ENCODE measurements around the gene UBA1. TPM values are rescaled to one million over a fixed set of nuclear protein-coding genes. Genes with fewer than 3 reads are reported as not detected.

Gene UBA1
- total and polyA plus RNA-seq, 2 of the 13 experiments (the other 11 are each of a cell fraction or from before 2014, with no cell fraction given): 93.3 to 129 TPM

GRCh38 chrX:47201345-47201944 is 7.8 kb downstream of the UBA1 start:
- DNase-seq (ENCODE audit: low spot score): no peak
- Histone ChIP-seq H4K20me1 (ENCODE audit: insufficient read depth, low read length) (peaks cover 8% of the 10 kb centered on the region), H3K9me3 (ENCODE audit: low read length) (no peaks in the 10 kb centered on the region), H3K36me3 (replicated peaks in 1 of 2; ENCODE audit: control insufficient read depth in 1 of 2, insufficient read depth in 2 of 2, low read length in 2 of 2) (peaks cover 16 to 65% of the 10 kb centered on the region in 2 experiments), H3K4me2 (ENCODE audit: low read depth, low read length) (peak overlapping the region; percentile 24; the same call in 1 of the 2 replicates), H3K27me3 (ENCODE audit: control insufficient read depth in 1 of 2, insufficient read depth in 2 of 2, low read length in 2 of 2) (no peaks in the 10 kb centered on the region), H3K9ac (ENCODE audit: insufficient read depth, low read depth, low read length) (peak overlapping the region; percentile 29; the same call in 1 of the 2 replicates), H2AFZ (ENCODE audit: low read length) (no peak overlapping the region), H3K27ac (ENCODE audit: extremely low read length, insufficient read depth, low read length) (peak overlapping the region; percentile 63), H3K4me1 (ENCODE audit: insufficient read depth, low read length) (peaks cover 54% of the 10 kb centered on the region), H3K79me2 (ENCODE audit: insufficient read depth, low read length) (peaks cover 20% of the 10 kb centered on the region), H3K4me3 (replicated peaks in 1 of 3; ENCODE audit: insufficient read depth in 1 of 3, low read depth in 2 of 3, low read length in 3 of 3) (no peak overlapping the region)
- ChIA-PET POLR2A (interaction anchor here (1.2 kb wide), 1 partner anchor 16 kb away, joined by 3 read pairs; no protein-coding TSS in a partner anchor), CTCF (ENCODE audit: low intra/inter-chr PET ratio, low total read pairs) (no interaction called here)
- peak; percentile 8; the same call in 1 of the 3 replicates for ATAC-seq
- WGBS (ENCODE audit: low lambda C conversion rate): 60% methylated on average over 7 of the region's 9 CpGs
- intact Hi-C loops (cut with micrococcal nuclease; ENCODE audit: unreplicated experiment) (no loop called here), in situ Hi-C loops (cut with HindIII; ENCODE audit: extremely low pct_ligation_motif_present, low pct_unique_long_range_greater_than_20kb) (no loop called here)
- no peak for TF ChIP-seq BCL6 (CRISPR knock-in tag; IDR thresholded peaks at IDR 0.05)
- TF ChIP-seq HNF4A (CRISPR knock-in tag; IDR thresholded peaks at IDR 0.05): 0 out of 2 replicates have a peak, but pooled peaks have one; percentile 23
- TF ChIP-seq KLF6 (CRISPR knock-in tag; IDR thresholded peaks at IDR 0.05): no peak
- no peak for TF ChIP-seq ETV5 (CRISPR knock-in tag; IDR thresholded peaks at IDR 0.05; ENCODE audit: borderline replicate concordance)
- no peak for TF ChIP-seq ZNF577 (CRISPR knock-in tag; IDR thresholded peaks at IDR 0.05; ENCODE audit: borderline replicate concordance, low read depth)
- no peak for TF ChIP-seq SRSF4 (IDR thresholded peaks at IDR 0.05; ENCODE audit: low read depth, low read length, poor library complexity, severe bottlenecking)
- peak; percentile 91 for TF ChIP-seq ZNF317 (CRISPR knock-in tag; IDR thresholded peaks at IDR 0.05)
- no peak for TF ChIP-seq YY1 (IDR thresholded peaks at IDR 0.05; ENCODE audit: insufficient read depth, insufficient replicate concordance, low read depth, low read length)
- TF ChIP-seq, protein P1, sequence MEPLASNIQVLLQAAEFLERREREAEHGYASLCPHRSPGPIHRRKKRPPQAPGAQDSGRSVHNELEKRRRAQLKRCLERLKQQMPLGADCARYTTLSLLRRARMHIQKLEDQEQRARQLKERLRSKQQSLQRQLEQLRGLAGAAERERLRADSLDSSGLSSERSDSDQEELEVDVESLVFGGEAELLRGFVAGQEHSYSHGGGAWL (CRISPR knock-in tag; IDR thresholded peaks at IDR 0.05): no peak
- no peak for TF ChIP-seq RAD51 (IDR thresholded peaks at IDR 0.05; ENCODE audit: borderline replicate concordance)
- TF ChIP-seq, protein P2, sequence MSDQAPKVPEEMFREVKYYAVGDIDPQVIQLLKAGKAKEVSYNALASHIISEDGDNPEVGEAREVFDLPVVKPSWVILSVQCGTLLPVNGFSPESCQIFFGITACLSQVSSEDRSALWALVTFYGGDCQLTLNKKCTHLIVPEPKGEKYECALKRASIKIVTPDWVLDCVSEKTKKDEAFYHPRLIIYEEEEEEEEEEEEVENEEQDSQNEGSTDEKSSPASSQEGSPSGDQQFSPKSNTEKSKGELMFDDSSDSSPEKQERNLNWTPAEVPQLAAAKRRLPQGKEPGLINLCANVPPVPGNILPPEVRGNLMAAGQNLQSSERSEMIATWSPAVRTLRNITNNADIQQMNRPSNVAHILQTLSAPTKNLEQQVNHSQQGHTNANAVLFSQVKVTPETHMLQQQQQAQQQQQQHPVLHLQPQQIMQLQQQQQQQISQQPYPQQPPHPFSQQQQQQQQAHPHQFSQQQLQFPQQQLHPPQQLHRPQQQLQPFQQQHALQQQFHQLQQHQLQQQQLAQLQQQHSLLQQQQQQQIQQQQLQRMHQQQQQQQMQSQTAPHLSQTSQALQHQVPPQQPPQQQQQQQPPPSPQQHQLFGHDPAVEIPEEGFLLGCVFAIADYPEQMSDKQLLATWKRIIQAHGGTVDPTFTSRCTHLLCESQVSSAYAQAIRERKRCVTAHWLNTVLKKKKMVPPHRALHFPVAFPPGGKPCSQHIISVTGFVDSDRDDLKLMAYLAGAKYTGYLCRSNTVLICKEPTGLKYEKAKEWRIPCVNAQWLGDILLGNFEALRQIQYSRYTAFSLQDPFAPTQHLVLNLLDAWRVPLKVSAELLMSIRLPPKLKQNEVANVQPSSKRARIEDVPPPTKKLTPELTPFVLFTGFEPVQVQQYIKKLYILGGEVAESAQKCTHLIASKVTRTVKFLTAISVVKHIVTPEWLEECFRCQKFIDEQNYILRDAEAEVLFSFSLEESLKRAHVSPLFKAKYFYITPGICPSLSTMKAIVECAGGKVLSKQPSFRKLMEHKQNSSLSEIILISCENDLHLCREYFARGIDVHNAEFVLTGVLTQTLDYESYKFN (CRISPR knock-in tag; conservative IDR thresholded peaks at IDR 0.05): peak; percentile 52
- TF ChIP-seq ZNF230 (CRISPR knock-in tag; IDR thresholded peaks at IDR 0.05): no peak
- no peak for TF ChIP-seq FOXP1 (IDR thresholded peaks at IDR 0.05)
- no peak for TF ChIP-seq FOXP1 (CRISPR knock-in tag; IDR thresholded peaks at IDR 0.05)
- TF ChIP-seq PTBP1 (IDR thresholded peaks at IDR 0.05; ENCODE audit: low read depth, low read length, poor library complexity, severe bottlenecking): no peak
- TF ChIP-seq, protein P3, sequence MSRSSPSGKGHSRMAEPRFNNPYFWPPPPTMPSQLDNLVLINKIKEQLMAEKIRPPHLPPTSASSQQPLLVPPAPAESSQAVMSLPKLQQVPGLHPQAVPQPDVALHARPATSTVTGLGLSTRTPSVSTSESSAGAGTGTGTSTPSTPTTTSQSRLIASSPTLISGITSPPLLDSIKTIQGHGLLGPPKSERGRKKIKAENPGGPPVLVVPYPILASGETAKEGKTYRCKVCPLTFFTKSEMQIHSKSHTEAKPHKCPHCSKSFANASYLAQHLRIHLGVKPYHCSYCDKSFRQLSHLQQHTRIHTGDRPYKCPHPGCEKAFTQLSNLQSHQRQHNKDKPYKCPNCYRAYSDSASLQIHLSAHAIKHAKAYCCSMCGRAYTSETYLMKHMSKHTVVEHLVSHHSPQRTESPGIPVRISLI (CRISPR knock-in tag; IDR thresholded peaks at IDR 0.05; ENCODE audit: borderline replicate concordance): no peak
- TF ChIP-seq E2F1 (CRISPR knock-in tag; IDR thresholded peaks at IDR 0.05): no peak
- TF ChIP-seq ZBTB8A (CRISPR knock-in tag; IDR thresholded peaks at IDR 0.05; ENCODE audit: borderline replicate concordance, low read depth): no peak
- TF ChIP-seq TARDBP (CRISPR knock-in tag; IDR thresholded peaks at IDR 0.05): no peak
- no peak for TF ChIP-seq GPN1 (CRISPR knock-in tag; IDR thresholded peaks at IDR 0.05; ENCODE audit: borderline replicate concordance)
- FAIRE-seq: no peak
- no TSS peak for BruUV-seq (replicated peaks)
